HepG2 (cell line): ENCODE results near the gene RAB5B. TPM values are rescaled to one million over a fixed set of nuclear protein-coding genes. Genes with fewer than 3 reads are reported as not detected.

Experiments
- AKAP8 ChIP-seq: sonication (generic); formaldehyde crosslinking; IDR thresholded peaks from 2 replicates; pipeline ENCODE4 v1.5.1; 2020; ENCODE audit warnings: mild to moderate bottlenecking, missing genetic modification reagents
- CC2D1A ChIP-seq: sonication (generic); formaldehyde crosslinking; IDR thresholded peaks from 2 replicates; pipeline ENCODE4 v1.8.1; 2023; ENCODE audit warnings: mild to moderate bottlenecking, missing genetic modification reagents
- FOXC1 ChIP-seq: sonication (generic); formaldehyde crosslinking; IDR thresholded peaks from 2 replicates; pipeline ENCODE4 v1.8.0; 2022; ENCODE audit warnings: mild to moderate bottlenecking, missing genetic modification reagents, borderline replicate concordance
- KDM1A ChIP-seq: IDR thresholded peaks from 2 replicates; pipeline ENCODE4 v1.6.1; 2016; ENCODE audit warnings: missing compliant biosample characterization
- PAXIP1 ChIP-seq: sonication (generic); formaldehyde crosslinking; conservative IDR thresholded peaks from 2 replicates; pipeline ENCODE4 v1.4.0; 2020; ENCODE audit warnings: mild to moderate bottlenecking, missing genetic modification reagents, moderate library complexity
- RARA ChIP-seq: IDR thresholded peaks from 2 replicates; pipeline ENCODE4 v1.6.1; 2016; ENCODE audit warnings: missing genetic modification reagents, missing compliant biosample characterization
- SCMH1 ChIP-seq: sonication (generic); formaldehyde crosslinking; IDR thresholded peaks from 2 replicates; pipeline ENCODE4 v1.9.0; 2021; ENCODE audit warnings: missing genetic modification reagents, mild to moderate bottlenecking, borderline replicate concordance
- SIX4 ChIP-seq: sonication (generic); formaldehyde crosslinking; IDR thresholded peaks from 2 replicates; pipeline ENCODE4 v1.4.0; 2020; ENCODE audit warnings: missing genetic modification reagents
- SOX13 ChIP-seq, 3 experiments: fragments of 450-650 bp in 1 of 3; sonication (generic) in 1 of 3; formaldehyde crosslinking in 1 of 3; IDR thresholded peaks in 2 of 3; conservative IDR thresholded peaks in 1 of 3; 2 replicates each; pipeline versions ENCODE4 v1.5.0 to v1.6.1; 2016 to 2020; ENCODE audit warnings: antibody characterized with exemption in 1 of 3, mild to moderate bottlenecking in 1 of 3, missing compliant biosample characterization in 1 of 3, missing genetic modification reagents in 1 of 3, moderate library complexity in 1 of 3
- SUZ12 ChIP-seq: fragments of 150-350 bp; IDR thresholded peaks from 2 replicates; pipeline ENCODE4 v1.6.1; 2014; ENCODE audit warnings: low read depth, low read length
- ZBTB42 ChIP-seq: sonication (generic); formaldehyde crosslinking; IDR thresholded peaks from 2 replicates; pipeline ENCODE4 v1.5.0; 2020; ENCODE audit warnings: mild to moderate bottlenecking, missing genetic modification reagents
- ZNF260 ChIP-seq: sonication (generic); formaldehyde crosslinking; IDR thresholded peaks from 2 replicates; pipeline ENCODE4 v1.4.0; 2020; ENCODE audit warnings: missing genetic modification reagents, low read depth, mild to moderate bottlenecking, borderline replicate concordance
- ZNF30 ChIP-seq: sonication (generic); formaldehyde crosslinking; IDR thresholded peaks from 2 replicates; pipeline ENCODE4 v1.5.0; 2020; ENCODE audit warnings: mild to moderate bottlenecking, missing genetic modification reagents
- ZNF530 ChIP-seq: sonication (generic); formaldehyde crosslinking; IDR thresholded peaks from 2 replicates; pipeline ENCODE4 v1.5.0; 2020; ENCODE audit warnings: low read depth, mild to moderate bottlenecking, missing genetic modification reagents
- ZNF639 ChIP-seq: conservative IDR thresholded peaks from 2 replicates; pipeline ENCODE4 v1.6.1; 2018; ENCODE audit warnings: missing genetic modification reagents
- ZNF780A ChIP-seq: sonication (generic); formaldehyde crosslinking; IDR thresholded peaks from 2 replicates; pipeline ENCODE4 v1.8.0; 2022; ENCODE audit warnings: mild to moderate bottlenecking, missing genetic modification reagents, moderate library complexity
- polyA plus RNA-seq, 8 experiments: library from polyadenylated mRNA; depleted of rRNA in 3 of 8; stranded (reverse) in 7 of 8; unstranded in 1 of 8; fragments of >200 nt; fragmentation: Illumina TruSeq in 4 of 8; extraction: Trizol in 4 of 8; gene quantifications; 2 replicates each; pipeline versions ENCODE4 v1.2.1 to v1.2.3, GENCODE V29; 2011 to 2016; ENCODE audit warnings: low read depth in 4 of 8, missing spikeins in 1 of 8, mixed read lengths in 1 of 8; ENCODE audit not compliant: insufficient read depth in 1 of 8
- total RNA-seq, 5 experiments: library from RNA; depleted of rRNA; stranded (reverse); fragments of >200 nt; fragmentation: Illumina TruSeq; extraction: Trizol; gene quantifications; 2 replicates each; pipeline ENCODE4 v1.2.3, GENCODE V29; 2016; ENCODE audit warnings: low read depth in 1 of 5
- TF ChIP-seq, protein P1 (sequence below): sonication (generic); formaldehyde crosslinking; IDR thresholded peaks from 2 replicates; pipeline ENCODE4 v1.5.0; 2020; ENCODE audit warnings: mild to moderate bottlenecking, missing genetic modification reagents, moderate library complexity

Gene RAB5B
- total and polyA plus RNA-seq, 2 of the 13 experiments (the other 11 are each of a cell fraction or from before 2014, with no cell fraction given): 26.0 to 68.3 TPM

DNA sequence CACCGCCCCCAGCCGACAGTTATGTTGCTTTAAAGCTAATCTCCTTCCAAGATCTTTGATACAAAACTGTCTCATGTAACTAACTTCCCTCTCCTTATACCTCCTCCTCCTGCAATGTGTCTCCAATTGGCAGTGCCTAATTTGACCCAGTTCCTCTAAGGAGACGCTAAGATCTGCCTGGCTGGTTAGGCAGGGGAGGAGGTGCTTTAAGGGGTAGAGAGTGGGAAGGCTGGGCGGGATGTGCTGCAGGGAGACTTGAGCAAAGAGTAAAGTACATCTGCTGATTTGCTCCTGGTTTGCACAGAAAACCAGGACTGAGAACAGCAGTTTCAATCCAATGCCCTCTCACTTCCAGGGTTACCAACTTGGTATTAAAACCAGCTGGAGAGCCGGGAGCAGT, 39.6 kb downstream of the RAB5B start (continued):
- TF ChIP-seq, protein P1, sequence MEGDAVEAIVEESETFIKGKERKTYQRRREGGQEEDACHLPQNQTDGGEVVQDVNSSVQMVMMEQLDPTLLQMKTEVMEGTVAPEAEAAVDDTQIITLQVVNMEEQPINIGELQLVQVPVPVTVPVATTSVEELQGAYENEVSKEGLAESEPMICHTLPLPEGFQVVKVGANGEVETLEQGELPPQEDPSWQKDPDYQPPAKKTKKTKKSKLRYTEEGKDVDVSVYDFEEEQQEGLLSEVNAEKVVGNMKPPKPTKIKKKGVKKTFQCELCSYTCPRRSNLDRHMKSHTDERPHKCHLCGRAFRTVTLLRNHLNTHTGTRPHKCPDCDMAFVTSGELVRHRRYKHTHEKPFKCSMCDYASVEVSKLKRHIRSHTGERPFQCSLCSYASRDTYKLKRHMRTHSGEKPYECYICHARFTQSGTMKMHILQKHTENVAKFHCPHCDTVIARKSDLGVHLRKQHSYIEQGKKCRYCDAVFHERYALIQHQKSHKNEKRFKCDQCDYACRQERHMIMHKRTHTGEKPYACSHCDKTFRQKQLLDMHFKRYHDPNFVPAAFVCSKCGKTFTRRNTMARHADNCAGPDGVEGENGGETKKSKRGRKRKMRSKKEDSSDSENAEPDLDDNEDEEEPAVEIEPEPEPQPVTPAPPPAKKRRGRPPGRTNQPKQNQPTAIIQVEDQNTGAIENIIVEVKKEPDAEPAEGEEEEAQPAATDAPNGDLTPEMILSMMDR (CRISPR knock-in tag): no peak
- TF ChIP-seq ZNF780A (no peak), RARA (CRISPR knock-in tag) (no peak), ZNF30 (CRISPR knock-in tag) (no peak), CC2D1A (CRISPR knock-in tag) (no peak), AKAP8 (no peak), ZBTB42 (no peak), SUZ12 (no peak), PAXIP1 (0 out of 2 replicates have a peak, but pooled peaks have one; percentile 22), SOX13 (IDR thresholded peaks at IDR 0.05) (no peak), SOX13 (CRISPR knock-in tag; conservative IDR thresholded peaks at IDR 0.05 in 1 of 2, IDR thresholded peaks at IDR 0.05 in 1 of 2) (peak in 1 of 2 experiments; percentile 8; a peak in 1 of 4 replicates), SIX4 (CRISPR knock-in tag) (no peak), ZNF639 (CRISPR knock-in tag) (no peak), FOXC1 (CRISPR knock-in tag) (0 out of 2 replicates have a peak, but pooled peaks have one; percentile 7), ZNF530 (CRISPR knock-in tag) (no peak), SCMH1 (CRISPR knock-in tag) (no peak), ZNF260 (CRISPR knock-in tag) (no peak), KDM1A (no peak)
